Suprapubic skin (tissue), 4 donors: ENCODE measurements around the gene WNT9A. TPM values are rescaled to one million over a fixed set of nuclear protein-coding genes. Genes with fewer than 3 reads are reported as not detected.

Experiments
- DNase-seq, 2 donors: peaks; one replicate each; pipeline ENCODE4 v3.0.0-alpha.2; 2019; ENCODE audit warnings: low spot score in 2 of 2
- H3K27ac ChIP-seq: fragments of 200-600 bp; sonication (generic); one replicate; pipeline ENCODE4 v1.5.1; 2019
- H3K27me3 ChIP-seq: fragments of 200-600 bp; sonication (generic); one replicate; pipeline ENCODE4 v1.5.1; 2019
- H3K36me3 ChIP-seq: fragments of 200-600 bp; sonication (generic); one replicate; pipeline ENCODE4 v1.5.1; 2019
- H3K4me1 ChIP-seq: fragments of 200-600 bp; sonication (generic); one replicate; pipeline ENCODE4 v1.5.1; 2019
- H3K4me3 ChIP-seq: fragments of 200-600 bp; sonication (generic); one replicate; pipeline ENCODE4 v1.5.1; 2019; ENCODE audit warnings: mild to moderate bottlenecking
- H3K9me3 ChIP-seq: fragments of 200-600 bp; sonication (generic); one replicate; pipeline ENCODE4 v1.5.1; 2019
- EP300 ChIP-seq: sonication (generic); formaldehyde crosslinking; IDR thresholded peaks from one replicate; pipeline ENCODE4 v1.6.1; 2017; ENCODE audit warnings: antibody characterized with exemption
- POLR2A ChIP-seq, 2 donors: fragments of 450-650 bp; IDR thresholded peaks; one replicate each; pipeline ENCODE4 v1.6.1; 2017; ENCODE audit warnings: antibody characterized with exemption in 2 of 2, mild to moderate bottlenecking in 2 of 2, moderate library complexity in 2 of 2
- POLR2AphosphoS5 ChIP-seq, 3 donors: sonication (generic); formaldehyde crosslinking; IDR thresholded peaks; one replicate each; pipeline ENCODE4 v1.6.1; 2017; ENCODE audit warnings: antibody characterized with exemption in 3 of 3
- WGBS: methylation state at CpG from one replicate; pipeline ENCODE4 v1.1.5; 2018; 5-methylcytosine and 5-hydroxymethylcytosine counted together
- total RNA-seq, 4 donors: library from RNA; depleted of rRNA; stranded (reverse); fragments of >200 nt; gene quantifications; one replicate each; pipeline ENCODE4 v1.1.0, GENCODE V29; 2016
- TF ChIP-seq, protein P1 (sequence below), 2 donors: fragments of 200-600 bp in 1 of 2; fragments of 450-650 bp in 1 of 2; sonication (generic) in 1 of 2; IDR thresholded peaks; one replicate each; pipeline ENCODE4 v1.5.1; 2016 to 2019; ENCODE audit warnings: antibody characterized with exemption in 2 of 2, mild to moderate bottlenecking in 1 of 2, moderate library complexity in 1 of 2

WNT9A gene
- total RNA-seq, 4 donors from 2014 or later, result 0.85 to 2.6 (median 1.1) TPM

DNA sequence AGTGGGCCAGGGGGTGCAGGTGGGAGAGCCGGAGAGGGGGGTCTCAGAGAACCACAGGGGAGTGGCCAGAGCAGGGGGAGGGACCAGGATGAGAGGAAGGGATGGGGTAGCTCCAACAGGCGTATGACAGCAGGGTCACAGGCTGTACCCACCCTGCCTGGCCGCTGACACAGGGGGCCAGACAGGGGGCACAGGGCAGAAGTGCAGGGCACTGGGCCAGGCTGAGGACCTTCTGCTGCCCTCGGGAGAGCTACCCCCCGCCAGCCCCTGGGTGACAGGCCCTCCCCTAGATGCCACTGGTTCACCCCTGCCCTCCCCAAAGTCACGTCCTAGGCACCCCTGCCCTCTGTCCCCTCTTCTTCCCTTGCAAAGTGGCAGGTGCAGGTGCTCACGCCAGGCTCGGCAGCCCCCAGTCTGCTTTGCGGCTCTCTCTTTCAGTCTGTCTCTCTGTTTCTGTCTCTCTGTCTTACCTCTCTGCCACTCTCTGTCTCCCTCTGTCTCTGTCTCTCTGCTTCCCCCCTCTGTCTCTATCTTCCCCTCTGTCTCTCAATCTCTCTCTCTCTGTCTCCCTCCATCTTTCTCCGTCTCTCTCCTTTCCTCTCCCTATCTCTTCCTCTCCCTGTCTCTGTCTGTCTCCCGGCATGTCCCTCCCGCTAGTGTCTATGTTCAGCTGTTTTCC, 48.5 kb downstream of the WNT9A start:
- Histone ChIP-seq H3K27ac (no peak overlapping the region), H3K36me3 (no peaks in the 10 kb centered on the region), H3K4me1 (no peaks in the 10 kb centered on the region), H3K27me3 (no peaks in the 10 kb centered on the region), H3K4me3 (no peak overlapping the region), H3K9me3 (no peaks in the 10 kb centered on the region)
- WGBS, result 66% methylated on average over 12 of the region's 12 CpGs
- no peak for TF ChIP-seq EP300
- no peak for TF ChIP-seq POLR2AphosphoS5 (IDR thresholded peaks at IDR 0.05)
- TF ChIP-seq POLR2A (IDR thresholded peaks at IDR 0.05), result no peak
- TF ChIP-seq, protein P1, sequence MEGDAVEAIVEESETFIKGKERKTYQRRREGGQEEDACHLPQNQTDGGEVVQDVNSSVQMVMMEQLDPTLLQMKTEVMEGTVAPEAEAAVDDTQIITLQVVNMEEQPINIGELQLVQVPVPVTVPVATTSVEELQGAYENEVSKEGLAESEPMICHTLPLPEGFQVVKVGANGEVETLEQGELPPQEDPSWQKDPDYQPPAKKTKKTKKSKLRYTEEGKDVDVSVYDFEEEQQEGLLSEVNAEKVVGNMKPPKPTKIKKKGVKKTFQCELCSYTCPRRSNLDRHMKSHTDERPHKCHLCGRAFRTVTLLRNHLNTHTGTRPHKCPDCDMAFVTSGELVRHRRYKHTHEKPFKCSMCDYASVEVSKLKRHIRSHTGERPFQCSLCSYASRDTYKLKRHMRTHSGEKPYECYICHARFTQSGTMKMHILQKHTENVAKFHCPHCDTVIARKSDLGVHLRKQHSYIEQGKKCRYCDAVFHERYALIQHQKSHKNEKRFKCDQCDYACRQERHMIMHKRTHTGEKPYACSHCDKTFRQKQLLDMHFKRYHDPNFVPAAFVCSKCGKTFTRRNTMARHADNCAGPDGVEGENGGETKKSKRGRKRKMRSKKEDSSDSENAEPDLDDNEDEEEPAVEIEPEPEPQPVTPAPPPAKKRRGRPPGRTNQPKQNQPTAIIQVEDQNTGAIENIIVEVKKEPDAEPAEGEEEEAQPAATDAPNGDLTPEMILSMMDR (IDR thresholded peaks at IDR 0.05), result no peak
- DNase-seq, result peak; percentile 43 to 73

DNA sequence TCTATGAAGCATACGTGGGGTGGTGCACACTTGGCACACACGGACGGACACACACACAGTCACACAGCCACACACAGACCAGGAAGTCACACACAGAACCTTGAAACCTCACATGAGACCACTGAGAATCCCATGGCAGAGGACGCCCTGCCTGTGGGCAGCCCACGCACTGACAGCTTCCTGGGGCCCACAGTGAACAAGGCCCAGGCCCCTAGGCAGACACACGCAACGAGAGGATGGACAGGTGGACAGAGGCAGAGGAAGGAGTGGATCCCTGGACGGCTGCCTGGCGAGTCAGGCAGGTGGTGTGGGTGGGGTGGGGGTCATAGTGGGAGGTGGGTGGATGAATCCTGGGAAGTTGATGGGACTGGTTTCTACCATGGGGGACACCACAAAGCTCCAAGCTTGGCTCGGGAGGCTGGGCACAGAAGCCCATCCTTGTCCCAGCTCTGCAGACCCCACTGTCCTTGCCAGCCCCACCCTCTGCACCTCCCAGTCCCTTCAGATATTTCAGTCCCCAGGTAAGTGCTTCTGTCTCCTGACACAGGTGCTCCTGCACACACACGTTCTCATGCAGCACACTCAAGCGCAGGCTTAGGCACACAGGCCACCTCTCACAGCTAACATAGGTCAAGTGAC, 49.1 kb downstream of the WNT9A start:
- no peak overlapping the region for H3K27ac ChIP-seq
- H3K27me3 ChIP-seq, result no peaks in the 10 kb centered on the region
- no peak overlapping the region for H3K4me3 ChIP-seq
- no peaks in the 10 kb centered on the region for H3K9me3 ChIP-seq
- TF ChIP-seq POLR2AphosphoS5 (IDR thresholded peaks at IDR 0.05) (no peak), EP300 (no peak), POLR2A (IDR thresholded peaks at IDR 0.05) (no peak)
- TF ChIP-seq, protein P1 (IDR thresholded peaks at IDR 0.05), result no peak
- H3K36me3 ChIP-seq, result no peaks in the 10 kb centered on the region
- DNase-seq, result peak in 1 of 2 donors; percentile 50
- WGBS, result 77% methylated on average over 9 of the region's 12 CpGs
- H3K4me1 ChIP-seq, result no peaks in the 10 kb centered on the region

DNA sequence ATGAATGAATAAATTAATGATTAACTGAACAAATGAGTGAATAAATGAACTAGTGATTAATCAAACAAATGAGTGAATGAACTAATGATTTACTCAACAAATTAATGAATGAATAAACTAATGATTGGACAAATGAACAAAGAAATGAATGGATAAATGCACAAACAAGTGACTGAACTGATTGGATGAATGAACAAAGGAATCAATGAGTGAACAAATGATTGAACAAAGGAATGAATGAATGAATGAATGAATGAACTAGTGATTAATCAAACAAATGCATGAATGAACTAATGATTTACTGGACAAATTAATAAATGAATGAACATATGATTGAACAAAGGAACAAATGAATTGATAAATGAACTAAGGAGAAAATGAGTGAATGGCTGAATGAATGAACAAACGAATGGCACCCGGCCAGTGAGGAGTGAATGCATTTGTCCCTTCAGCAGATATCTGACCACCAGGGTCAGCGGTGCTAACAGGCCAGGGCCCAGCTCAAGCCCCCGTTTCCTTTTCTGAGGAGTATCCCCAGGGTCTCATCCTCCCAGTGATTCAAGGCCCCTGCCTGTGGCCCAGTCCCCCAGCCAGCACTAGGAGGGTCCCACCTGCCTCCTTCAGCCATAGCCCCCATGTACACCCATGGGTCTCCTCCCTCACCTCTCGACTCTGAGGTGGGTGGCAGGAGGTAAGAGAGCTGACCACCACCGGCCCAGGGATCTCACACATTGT, 49.9 kb downstream of the WNT9A start:
- Histone ChIP-seq H3K36me3 (no peaks in the 10 kb centered on the region), H3K9me3 (no peaks in the 10 kb centered on the region), H3K27me3 (no peaks in the 10 kb centered on the region), H3K4me3 (no peak overlapping the region), H3K27ac (no peak overlapping the region), H3K4me1 (no peaks in the 10 kb centered on the region)
- TF ChIP-seq POLR2AphosphoS5 (IDR thresholded peaks at IDR 0.05) (no peak), POLR2A (IDR thresholded peaks at IDR 0.05) (no peak), EP300 (no peak)
- TF ChIP-seq, protein P1 (IDR thresholded peaks at IDR 0.05), result no peak
- WGBS, result 91% methylated on average over 5 of the region's 6 CpGs
- peak; percentile 46 to 70 for DNase-seq

DNA sequence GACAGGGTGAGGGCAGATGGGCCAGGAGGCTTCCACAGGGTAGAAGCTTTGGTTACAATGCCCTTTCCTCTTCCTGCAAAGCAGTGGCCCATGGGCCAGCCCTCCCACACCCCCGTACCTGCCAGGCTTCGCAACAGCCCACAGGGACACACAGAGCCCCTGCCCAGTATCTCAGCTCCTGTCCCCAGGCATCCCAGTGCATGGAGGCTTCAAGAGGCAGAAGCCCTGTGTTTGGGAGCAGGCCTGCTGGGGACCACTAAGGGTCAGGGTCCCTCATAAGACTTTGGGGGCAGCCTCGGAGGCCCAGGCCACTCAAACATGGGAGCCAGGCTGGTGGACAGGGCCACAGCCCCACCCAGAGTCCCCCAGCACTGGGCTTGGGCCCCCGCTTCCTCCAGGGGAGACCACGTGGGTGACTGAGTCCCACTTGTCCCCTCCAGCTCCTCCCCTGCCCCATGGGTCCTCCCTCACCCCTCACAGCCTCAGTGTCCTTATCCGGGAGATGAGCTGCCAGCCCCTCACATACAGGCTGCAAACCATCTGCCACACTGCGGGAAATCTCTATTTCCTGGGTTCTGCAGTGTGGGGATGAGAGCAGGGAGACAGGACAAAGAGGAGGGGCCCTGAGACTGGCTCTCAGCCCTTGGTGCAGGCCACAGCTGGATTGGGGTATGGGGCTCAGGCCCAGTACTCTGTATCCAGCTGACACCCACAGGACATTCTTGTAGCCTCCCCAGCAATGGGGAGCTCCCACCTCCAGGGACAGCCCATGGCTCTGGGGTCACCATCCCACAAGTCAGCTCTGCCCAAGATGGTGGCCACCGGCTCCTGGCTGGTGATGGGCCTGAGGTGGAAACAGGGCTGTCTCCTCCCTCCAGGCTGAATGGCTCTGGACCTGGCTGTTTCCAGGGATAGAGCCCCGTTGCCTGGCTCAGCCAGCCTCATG, 50.7 kb downstream of the WNT9A start:
- TF ChIP-seq, protein P1 (IDR thresholded peaks at IDR 0.05), result no peak
- no peak for TF ChIP-seq POLR2AphosphoS5 (IDR thresholded peaks at IDR 0.05)
- TF ChIP-seq POLR2A (IDR thresholded peaks at IDR 0.05), result no peak
- TF ChIP-seq EP300, result no peak
- Histone ChIP-seq H3K27me3 (no peaks in the 10 kb centered on the region), H3K4me3 (no peak overlapping the region), H3K27ac (no peak overlapping the region), H3K9me3 (no peaks in the 10 kb centered on the region), H3K4me1 (no peaks in the 10 kb centered on the region), H3K36me3 (no peaks in the 10 kb centered on the region)
- DNase-seq, result peak; percentile 44 to 72
- 93% methylated on average over 3 of the region's 9 CpGs for WGBS
